B cell (primary cell): Measurements from ENCODE around the gene SPART.

ENCODE experiments used
- EZH2 ChIP-seq: IDR thresholded peaks from 2 replicates; pipeline ENCODE4 v1.6.1; 2012; ENCODE audit warnings: borderline replicate concordance, low read depth, mild to moderate bottlenecking, moderate library complexity, low read length; ENCODE audit not compliant: insufficient read depth, poor library complexity, severe bottlenecking
- TF ChIP-seq, protein P1 (sequence below): fragments of 200-600 bp; IDR thresholded peaks from one replicate; pipeline ENCODE4 v1.8.0; 2022; ENCODE audit warnings: antibody characterized with exemption, mild to moderate bottlenecking

DNA sequence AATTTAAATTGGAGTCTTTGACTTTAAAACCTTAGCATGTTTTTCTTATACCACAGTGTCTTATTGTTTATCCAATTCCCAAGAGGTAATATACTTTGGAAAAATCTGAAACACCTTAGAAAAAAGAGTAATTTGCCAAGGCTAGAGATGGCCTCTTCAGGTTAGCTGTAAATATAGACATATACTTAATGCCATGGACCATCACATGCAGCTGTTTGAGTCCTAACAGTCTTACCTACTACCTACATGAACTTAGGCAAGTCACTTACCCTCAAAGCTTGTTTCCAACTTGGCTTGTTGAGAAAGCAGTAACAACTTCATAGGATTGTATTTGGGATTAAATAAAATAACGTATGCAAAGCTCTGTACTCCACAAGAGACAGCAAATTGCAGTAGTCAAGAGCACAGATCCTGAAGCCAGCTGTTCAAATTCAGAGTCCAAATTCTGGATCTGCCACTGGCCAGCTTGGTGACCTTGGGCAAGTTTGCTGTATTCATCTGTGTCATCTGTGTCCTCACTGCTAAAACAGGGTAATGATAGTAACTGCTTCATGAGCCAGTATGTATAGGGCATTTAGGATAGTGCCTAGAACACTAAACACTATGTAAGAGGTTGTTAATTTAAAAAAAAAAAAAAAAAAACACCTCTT lies 13.2 kb upstream of the SPART start:
- TF ChIP-seq, protein P1, sequence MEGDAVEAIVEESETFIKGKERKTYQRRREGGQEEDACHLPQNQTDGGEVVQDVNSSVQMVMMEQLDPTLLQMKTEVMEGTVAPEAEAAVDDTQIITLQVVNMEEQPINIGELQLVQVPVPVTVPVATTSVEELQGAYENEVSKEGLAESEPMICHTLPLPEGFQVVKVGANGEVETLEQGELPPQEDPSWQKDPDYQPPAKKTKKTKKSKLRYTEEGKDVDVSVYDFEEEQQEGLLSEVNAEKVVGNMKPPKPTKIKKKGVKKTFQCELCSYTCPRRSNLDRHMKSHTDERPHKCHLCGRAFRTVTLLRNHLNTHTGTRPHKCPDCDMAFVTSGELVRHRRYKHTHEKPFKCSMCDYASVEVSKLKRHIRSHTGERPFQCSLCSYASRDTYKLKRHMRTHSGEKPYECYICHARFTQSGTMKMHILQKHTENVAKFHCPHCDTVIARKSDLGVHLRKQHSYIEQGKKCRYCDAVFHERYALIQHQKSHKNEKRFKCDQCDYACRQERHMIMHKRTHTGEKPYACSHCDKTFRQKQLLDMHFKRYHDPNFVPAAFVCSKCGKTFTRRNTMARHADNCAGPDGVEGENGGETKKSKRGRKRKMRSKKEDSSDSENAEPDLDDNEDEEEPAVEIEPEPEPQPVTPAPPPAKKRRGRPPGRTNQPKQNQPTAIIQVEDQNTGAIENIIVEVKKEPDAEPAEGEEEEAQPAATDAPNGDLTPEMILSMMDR: no peak
- no peak for TF ChIP-seq EZH2
